Loucy (cell line): ENCODE measurements around the gene LDAH.

Experiments
- CTCF ChIP-seq: fragments of 200-600 bp; sonication (generic); conservative IDR thresholded peaks from 2 replicates; pipeline ENCODE4 v1.5.1; 2014; ENCODE audit warnings: mild to moderate bottlenecking, antibody characterized with exemption, low read length
- EZH2phosphoT487 ChIP-seq: fragments of 200-600 bp; IDR thresholded peaks from 2 replicates; pipeline ENCODE4 v1.6.1; 2018; ENCODE audit warnings: antibody characterized with exemption, mild to moderate bottlenecking, moderate library complexity, borderline replicate concordance

GRCh38 chr2:20693317-20693716 lies 129.6 kb downstream of the LDAH start:
- TF ChIP-seq CTCF (no peak), EZH2phosphoT487 (no peak)
